Effector CD8-positive, alpha-beta T cell (primary cell): ENCODE data around the gene THY1.

ENCODE experiments used
- DNase-seq: peaks from one replicate; lab custom pipeline; 2025; lab: John Stamatoyannopoulos, UW

Gene THY1

GRCh38 chr11:119382101-119382500 is 40.9 kb downstream of the THY1 start:
- no peak for DNase-seq

- peak; percentile 96 for DNase-seq
These were observed 41.6 kb downstream of the THY1 start, which contains the start of gene USP2 for GRCh38 chr11:119381181-119381988. Gene USP2, minus strand, starts transcription at chr11:119381690. Its CDS starts 8,210 bp downstream, at chr11:119373480.

GRCh38 chr11:119380827-119381180 is 42.2 kb downstream of the THY1 start:
- DNase-seq: no peak

GRCh38 chr11:119380160-119380826 is 42.7 kb downstream of the THY1 start:
- no peak for DNase-seq

- no peak for DNase-seq
These were observed 44.0 kb downstream of the THY1 start for GRCh38 chr11:119378851-119379465.

GRCh38 chr11:119377961-119378667 is 44.9 kb downstream of the THY1 start:
- DNase-seq: no peak

GRCh38 chr11:119377112-119377901 is 45.7 kb downstream of the THY1 start:
- no peak for DNase-seq

GRCh38 chr11:119376197-119376847 is 46.6 kb downstream of the THY1 start:
- no peak for DNase-seq

- DNase-seq: no peak
These were observed 47.4 kb downstream of the THY1 start for GRCh38 chr11:119375337-119376196.

GRCh38 chr11:119374632-119375336 is 48.2 kb downstream of the THY1 start:
- DNase-seq: no peak

GRCh38 chr11:119373921-119374631 is 48.9 kb downstream of the THY1 start:
- peak; percentile 15 for DNase-seq

- no peak for DNase-seq
These were observed 49.7 kb downstream of the THY1 start for GRCh38 chr11:119373059-119373920.

GRCh38 chr11:119372260-119373058 is 50.5 kb downstream of the THY1 start:
- DNase-seq: no peak

- DNase-seq: no peak
These were observed 51.2 kb downstream of the THY1 start for GRCh38 chr11:119371778-119372182.

GRCh38 chr11:119371067-119371601 is 51.8 kb downstream of the THY1 start:
- no peak for DNase-seq

- no peak for DNase-seq
These were observed 52.4 kb downstream of the THY1 start for GRCh38 chr11:119370486-119371046.
